GM21528 (cell line): ENCODE measurements around the gene RBP4.
"Not testable (repeated sequence)": the region's sequence is repeated elsewhere in the genome, so short reads cannot be mapped to it uniquely, and the experiment has no call there.

Experiments
- ATAC-seq: cut with Tn5 transposase; IDR thresholded peaks from one replicate; pipeline ENCODE4 v1.9.1; 2021; ENCODE audit warnings: mild to moderate bottlenecking, moderate library complexity; ENCODE audit not compliant: unreplicated experiment, low FRiP score

Gene RBP4

GRCh38 chr10:93568105-93568390 lies 33.0 kb downstream of the RBP4 start:
- no peak for ATAC-seq

- no peak for ATAC-seq
Observed at GRCh38 chr10:93567277-93568104, 33.5 kb downstream of the RBP4 start.

GRCh38 chr10:93566435-93567276 lies 34.4 kb downstream of the RBP4 start, which contains the start of gene FFAR4:
FFAR4 (plus strand) TSS chr10:93566665; CDS start chr10:93566721, 56 bp downstream.
- no peak for ATAC-seq

- no peak for ATAC-seq
Observed at GRCh38 chr10:93565446-93565845, 35.6 kb downstream of the RBP4 start.

GRCh38 chr10:93560541-93560940 lies 40.5 kb downstream of the RBP4 start:
- no peak for ATAC-seq

GRCh38 chr10:93559490-93559889 lies 41.5 kb downstream of the RBP4 start:
- ATAC-seq, result no peak

GRCh38 chr10:93554760-93555432 lies 46.1 kb downstream of the RBP4 start:
- no peak for ATAC-seq

- no peak for ATAC-seq
Observed at GRCh38 chr10:93554316-93554663, 46.7 kb downstream of the RBP4 start.

- ATAC-seq, result no peak
Observed at GRCh38 chr10:93553482-93554315, 47.3 kb downstream of the RBP4 start.

GRCh38 chr10:93552780-93553179 lies 48.3 kb downstream of the RBP4 start:
- ATAC-seq, result no peak

- ATAC-seq, result no peak
Observed at GRCh38 chr10:93550606-93551005, 50.4 kb downstream of the RBP4 start.

- ATAC-seq, result no peak
Observed at GRCh38 chr10:93548376-93549071, 52.5 kb downstream of the RBP4 start.

GRCh38 chr10:93547522-93547921 lies 53.5 kb downstream of the RBP4 start:
- no peak for ATAC-seq

- not testable (repeated sequence) for ATAC-seq
Observed at GRCh38 chr10:93546995-93547394, 54.0 kb downstream of the RBP4 start.

- ATAC-seq, result no peak
Observed at GRCh38 chr10:93542358-93542791, 58.7 kb downstream of the RBP4 start.
